Eye (tissue), 1 donor: ENCODE results near the gene GCK.
"Not testable (repeated sequence)": the region's sequence is repeated elsewhere in the genome, so short reads cannot be mapped to it uniquely, and the experiment has no call there.

ENCODE experiments used
- DNase-seq: peaks from one replicate; pipeline ENCODE4 v3.0.0-alpha.2; 2015

GCK gene

GRCh38 chr7:44176486-44176885, 12.8 kb downstream of the GCK start:
- DNase-seq = no peak

- DNase-seq = no peak
Measured at GRCh38 chr7:44175730-44176129, 13.5 kb downstream of the GCK start.

GRCh38 chr7:44174694-44174948, 14.6 kb downstream of the GCK start:
- not testable (repeated sequence) for DNase-seq

GRCh38 chr7:44173911-44174693, 15.1 kb downstream of the GCK start:
- DNase-seq = no peak

- no peak for DNase-seq
Measured at GRCh38 chr7:44172803-44173424, 16.3 kb downstream of the GCK start.

GRCh38 chr7:44172352-44172751, 16.9 kb downstream of the GCK start:
- no peak for DNase-seq

GRCh38 chr7:44171901-44172300, 17.3 kb downstream of the GCK start:
- not testable (repeated sequence) for DNase-seq

GRCh38 chr7:44167920-44168319, 21.3 kb downstream of the GCK start:
- DNase-seq = no peak

- peak; percentile 15 for DNase-seq
Measured at GRCh38 chr7:44163591-44163990, 25.6 kb downstream of the GCK start.

- no peak for DNase-seq
Measured at GRCh38 chr7:44162785-44163395, 26.3 kb downstream of the GCK start.

- no peak for DNase-seq
Measured at GRCh38 chr7:44162179-44162578, 27.1 kb downstream of the GCK start.

GRCh38 chr7:44161371-44161770, 27.9 kb downstream of the GCK start:
- no peak for DNase-seq

GRCh38 chr7:44159824-44160630, 29.2 kb downstream of the GCK start:
- DNase-seq = no peak

- no peak for DNase-seq
Measured at GRCh38 chr7:44158873-44159631, 30.2 kb downstream of the GCK start.

GRCh38 chr7:44158096-44158872, 31.0 kb downstream of the GCK start:
- no peak for DNase-seq

- DNase-seq = no peak
Measured at GRCh38 chr7:44157116-44158080, 31.8 kb downstream of the GCK start.

- DNase-seq = no peak
Measured at GRCh38 chr7:44156453-44157010, 32.7 kb downstream of the GCK start.

GRCh38 chr7:44155191-44156185, 33.8 kb downstream of the GCK start:
- no peak for DNase-seq

- DNase-seq = no peak
Measured at GRCh38 chr7:44154703-44155102, 34.5 kb downstream of the GCK start.
